GM12801 (cell line): ENCODE data around the gene KRTAP12-2.

Source experiments
- CTCF ChIP-seq: IDR thresholded peaks from one replicate; pipeline ENCODE4 v1.5.1; 2011; ENCODE audit warnings: control low read depth; ENCODE audit not compliant: insufficient read length; ENCODE audit errors: extremely low read depth

The KRTAP12-2 gene

GRCh38 chr21:44654576-44655175 lies 12.1 kb downstream of the KRTAP12-2 start, which contains the start of gene KRTAP12-4:
Gene KRTAP12-4 (minus strand): TSS chr21:44654659. CDS start chr21:44654614, 45 bp downstream.
- TF ChIP-seq CTCF, result no peak

DNA sequence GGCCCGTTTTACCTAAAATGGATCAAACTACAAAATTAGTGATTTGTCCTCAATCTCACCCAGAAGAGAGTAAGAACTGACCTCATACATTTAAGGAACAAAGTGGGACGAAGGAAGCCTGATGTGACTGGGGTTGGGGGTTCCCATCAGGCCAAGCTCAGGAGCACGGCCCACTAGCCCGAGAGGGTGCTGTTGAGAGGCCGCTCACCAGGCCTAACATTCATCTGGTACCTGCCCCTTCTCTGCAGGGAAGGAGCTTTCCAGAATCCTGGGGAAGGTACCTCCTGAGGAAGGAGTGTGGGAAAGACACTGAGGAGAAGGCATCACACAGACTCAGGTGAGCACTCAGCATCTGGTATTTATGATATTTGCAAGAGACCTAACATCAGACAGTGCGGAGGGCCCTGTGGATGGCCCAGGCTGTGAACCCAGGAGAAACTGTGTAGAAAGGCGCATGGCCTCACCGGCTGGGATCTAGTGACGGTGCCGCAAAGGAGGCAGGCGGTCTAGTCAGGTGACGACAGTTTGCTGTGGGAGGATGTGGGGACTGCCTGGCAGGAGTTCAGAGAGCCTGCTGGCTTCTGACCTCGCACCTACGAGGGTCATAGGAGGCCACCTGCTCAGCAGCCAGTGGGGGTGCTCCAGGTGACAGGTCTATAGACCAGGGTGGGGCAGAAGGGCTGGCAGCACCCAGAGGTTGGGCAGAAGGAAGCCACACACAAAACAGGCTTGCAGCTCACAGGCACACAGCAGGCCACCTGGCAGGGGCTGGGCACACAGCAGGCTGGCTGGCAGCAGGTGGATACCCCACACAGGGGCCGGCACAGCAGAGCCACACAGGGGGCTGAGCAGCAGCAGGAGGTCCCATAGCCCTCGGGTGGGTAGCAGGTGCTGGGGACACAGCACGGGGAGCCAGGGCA lies 12.8 kb downstream of the KRTAP12-2 start:
- no peak for TF ChIP-seq CTCF

GRCh38 chr21:44653123-44653522 lies 13.6 kb downstream of the KRTAP12-2 start:
- TF ChIP-seq CTCF, result no peak

- TF ChIP-seq CTCF, result no peak
Observed at GRCh38 chr21:44650973-44651675, 15.6 kb downstream of the KRTAP12-2 start.

GRCh38 chr21:44650265-44650972 lies 16.3 kb downstream of the KRTAP12-2 start:
- TF ChIP-seq CTCF, result no peak

DNA sequence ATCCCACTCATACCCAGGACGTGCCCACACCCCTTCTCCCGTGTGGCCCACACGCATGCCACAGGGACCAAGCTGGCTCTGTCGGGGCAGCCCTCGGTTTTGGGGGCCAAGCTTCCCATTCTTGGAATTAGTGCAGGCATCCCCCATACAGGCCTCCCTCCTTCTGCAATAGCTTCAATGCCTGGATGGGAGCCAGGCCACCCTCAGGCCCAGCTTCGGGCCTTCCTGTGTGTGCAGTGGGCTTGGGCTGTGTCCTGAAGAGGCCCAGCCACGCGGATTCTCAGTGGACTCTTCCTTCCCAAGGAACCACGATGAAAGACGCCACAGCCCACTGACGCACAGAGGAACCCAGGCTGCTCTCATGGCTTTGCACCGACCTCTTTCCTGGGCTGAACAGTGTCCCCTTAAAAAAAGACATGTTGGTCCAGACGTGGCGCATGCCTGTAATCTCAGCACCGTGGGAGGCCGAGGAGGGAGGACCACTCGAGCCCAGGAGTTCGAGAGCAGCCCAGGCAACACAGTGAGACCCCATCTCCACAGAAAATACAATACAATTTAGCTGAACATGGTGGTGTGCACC lies 17.1 kb downstream of the KRTAP12-2 start:
- no peak for TF ChIP-seq CTCF
